CD4-positive, alpha-beta T cell (primary cell): Measurements from ENCODE around the gene SREK1IP1. TPM values are rescaled to one million over a fixed set of nuclear protein-coding genes. Genes with fewer than 3 reads are reported as not detected.

Source experiments
- ATAC-seq: fragments of 200-7000 bp; cut with Tn5 transposase; one replicate; pipeline ENCODE4 v1.10.0; 2022; ENCODE audit warnings: mild to moderate bottlenecking; ENCODE audit not compliant: poor library complexity
- CTCF ChIA-PET: fragments of 350-600 bp; sonication (Branson Sonifier 250); formaldehyde crosslinking; loops from one replicate; lab custom pipeline; 2021; ENCODE audit warnings: antibody characterized with exemption, inconsistent platforms; lab: Charles Lee
- POLR2A ChIA-PET: fragments of 350-600 bp; sonication (Branson Sonifier 250); formaldehyde crosslinking; loops from one replicate; lab custom pipeline; 2021; ENCODE audit warnings: antibody characterized with exemption, inconsistent platforms; lab: Charles Lee
- DNase-seq, 14 experiments: peaks; one replicate each; pipeline ENCODE4 v3.0.0-alpha.2; 2013 to 2020; ENCODE audit warnings: mixed read lengths in 2 of 14
- H3K27ac ChIP-seq, 2 donors: one replicate each; pipeline versions ENCODE4 v1.5.1 to v1.7.0; 2013; ENCODE audit warnings: low read length in 2 of 2, low read depth in 1 of 2, mild to moderate bottlenecking in 1 of 2
- H3K27me3 ChIP-seq, 2 experiments: 1 replicate in 1 of 2; 2 replicates in 1 of 2; pipeline versions ENCODE4 v1.6.1 to v1.7.0; 2013; ENCODE audit warnings: low read length in 2 of 2, control low read depth in 1 of 2, mild to moderate bottlenecking in 1 of 2, moderate library complexity in 1 of 2; ENCODE audit not compliant: insufficient read depth in 2 of 2, control insufficient read depth in 1 of 2
- H3K36me3 ChIP-seq: one replicate; pipeline ENCODE4 v1.6.1; 2013; ENCODE audit warnings: low read length, control low read depth; ENCODE audit not compliant: insufficient read depth
- H3K4me1 ChIP-seq: one replicate; pipeline ENCODE4 v1.6.1; 2013; ENCODE audit warnings: low read length, control low read depth; ENCODE audit not compliant: insufficient read depth
- H3K4me3 ChIP-seq: one replicate; pipeline ENCODE4 v1.5.1; 2013; ENCODE audit warnings: mild to moderate bottlenecking, low read length, moderate library complexity
- H3K9me3 ChIP-seq, 2 experiments: 1 replicate in 1 of 2; 2 replicates in 1 of 2; pipeline versions ENCODE4 v1.6.1 to v1.7.0; 2013; ENCODE audit warnings: low read length in 2 of 2, mild to moderate bottlenecking in 2 of 2, control low read depth in 1 of 2, moderate library complexity in 1 of 2; ENCODE audit not compliant: control insufficient read depth in 1 of 2, insufficient read depth in 1 of 2
- H3K27ac Mint-ChIP-seq: one replicate; pipeline ENCODE4 v1.8.0; 2020; ENCODE audit warnings: mixed read lengths
- H3K27me3 Mint-ChIP-seq: one replicate; pipeline ENCODE4 v1.8.0; 2021; ENCODE audit warnings: mixed read lengths
- H3K36me3 Mint-ChIP-seq: one replicate; pipeline ENCODE4 v1.8.0; 2021; ENCODE audit warnings: low read depth, mixed read lengths
- H3K4me1 Mint-ChIP-seq: one replicate; pipeline ENCODE4 v1.8.0; 2021; ENCODE audit warnings: low read depth, mixed read lengths
- H3K4me3 Mint-ChIP-seq: one replicate; pipeline ENCODE4 v1.8.0; 2020; ENCODE audit warnings: mild to moderate bottlenecking, mixed read lengths
- H3K9me3 Mint-ChIP-seq: one replicate; pipeline ENCODE4 v1.8.0; 2020; ENCODE audit warnings: mixed read lengths
- CTCF ChIP-seq: fragments of 200-600 bp; IDR thresholded peaks from one replicate; pipeline ENCODE4 v1.8.0; 2022; ENCODE audit warnings: antibody characterized with exemption, mild to moderate bottlenecking
- intact Hi-C, 2 experiments: fragments of 100-400 bp; cut with DNase I in 1 of 2; cut with micrococcal nuclease in 1 of 2; formaldehyde crosslinking; loops; one replicate each; pipeline versions ENCODE4 v1.15.1 to v1.9.0; 2023 to 2025; cut with DNase I, micrococcal nuclease
- total RNA-seq, 174 experiments: library from RNA in 2 of 174; stranded (reverse) in 2 of 174; gene quantifications; one replicate each; pipeline ENCODE4 v1.2.3 and lab custom pipeline; 2021 to 2026

The SREK1IP1 gene
- total RNA-seq, 2 experiments from 2014 or later = 18.4 to 21.4 TPM

DNA sequence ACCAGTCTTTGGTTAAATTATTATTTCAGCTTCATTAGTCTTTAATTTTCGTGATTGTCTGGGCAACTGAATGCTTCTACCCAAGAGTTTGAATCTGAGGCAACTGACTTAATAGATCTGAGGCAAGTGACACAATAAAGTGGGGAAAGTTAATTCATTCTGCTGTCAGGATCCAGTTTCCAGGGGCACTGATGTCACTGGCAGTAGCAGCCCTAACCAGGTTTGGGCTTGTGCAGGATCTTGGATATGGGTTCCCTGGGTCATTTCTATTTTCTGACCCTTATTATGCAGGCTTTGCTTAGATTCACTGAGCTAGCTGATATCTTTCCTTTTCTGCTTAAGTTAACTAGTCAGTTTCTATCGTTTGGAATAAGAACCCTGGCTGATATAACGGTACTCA, 9.6 kb downstream of the SREK1IP1 start:
- Mint-ChIP-seq H3K4me1 (peaks cover 44% of the 10 kb centered on the region), H3K27me3 (no peaks in the 10 kb centered on the region), H3K36me3 (peaks cover 61% of the 10 kb centered on the region), H3K27ac (no peak overlapping the region), H3K9me3 (no peaks in the 10 kb centered on the region), H3K4me3 (no peak overlapping the region)
- intact Hi-C loops = no loop called here
- H3K36me3 ChIP-seq = peaks cover 19% of the 10 kb centered on the region
- no peak for DNase-seq
- ATAC-seq = no peak
- ChIA-PET POLR2A (interaction anchor here (1.3 kb wide), 1 partner anchor 9 kb away, joined by 4 read pairs; the partner anchor contains the start of genes CWC27 and SREK1IP1), CTCF (interaction anchor here (0.9 kb wide), 1 partner anchor 9 kb away, joined by 4 read pairs; the partner anchor contains the start of genes CWC27 and SREK1IP1)
- no peaks in the 10 kb centered on the region for H3K4me1 ChIP-seq
- no peaks in the 10 kb centered on the region for H3K27me3 ChIP-seq
- no peak for TF ChIP-seq CTCF
- no peaks in the 10 kb centered on the region for H3K9me3 ChIP-seq
- H3K4me3 ChIP-seq = no peak overlapping the region
- no peak overlapping the region for H3K27ac ChIP-seq

- H3K9me3 ChIP-seq = no peaks in the 10 kb centered on the region
- H3K27me3 Mint-ChIP-seq = no peaks in the 10 kb centered on the region
- no peak overlapping the region for H3K27ac ChIP-seq
- H3K4me3 ChIP-seq = no peak overlapping the region
- H3K9me3 Mint-ChIP-seq = no peaks in the 10 kb centered on the region
- no peak for TF ChIP-seq CTCF
- H3K27ac Mint-ChIP-seq = no peak overlapping the region
- POLR2A ChIA-PET = no interaction called here
- CTCF ChIA-PET = no interaction called here
- H3K4me1 Mint-ChIP-seq = peaks cover 17% of the 10 kb centered on the region
- intact Hi-C loops = no loop called here
- H3K36me3 Mint-ChIP-seq = peaks cover 53% of the 10 kb centered on the region
- ATAC-seq = no peak
- H3K27me3 ChIP-seq = no peaks in the 10 kb centered on the region
- DNase-seq = no peak
- H3K36me3 ChIP-seq = peaks cover 13% of the 10 kb centered on the region
- H3K4me3 Mint-ChIP-seq = no peak overlapping the region
- H3K4me1 ChIP-seq = no peaks in the 10 kb centered on the region
Observed at GRCh38 chr5:64754066-64754465, 14.4 kb downstream of the SREK1IP1 start.

GRCh38 chr5:64749385-64749784, 19.1 kb downstream of the SREK1IP1 start:
- H3K9me3 Mint-ChIP-seq = no peaks in the 10 kb centered on the region
- Histone ChIP-seq H3K9me3 (no peaks in the 10 kb centered on the region), H3K4me3 (no peak overlapping the region), H3K27me3 (no peaks in the 10 kb centered on the region), H3K27ac (no peak overlapping the region), H3K36me3 (peaks cover 11% of the 10 kb centered on the region), H3K4me1 (no peaks in the 10 kb centered on the region)
- CTCF ChIA-PET = no interaction called here
- peaks cover 43% of the 10 kb centered on the region for H3K36me3 Mint-ChIP-seq
- no peak for DNase-seq
- H3K4me3 Mint-ChIP-seq = no peak overlapping the region
- no peak for TF ChIP-seq CTCF
- intact Hi-C loops = no loop called here
- H3K4me1 Mint-ChIP-seq = peaks cover 7% of the 10 kb centered on the region
- POLR2A ChIA-PET = no interaction called here
- ATAC-seq = no peak
- H3K27ac Mint-ChIP-seq = no peak overlapping the region
- no peaks in the 10 kb centered on the region for H3K27me3 Mint-ChIP-seq
